Stimulated activated memory B cell treated with anti-CD40 and anti-IgM and Interleukin-4, amounts not matched to agents 10 μg/mL and 1 μg/mL and 100 μg/mL, for 72 hours (primary cell): Measurements from ENCODE around the gene DQX1.
"Not testable (repeated sequence)": the region's sequence is repeated elsewhere in the genome, so short reads cannot be mapped to it uniquely, and the experiment has no call there.

Experiments used
- ATAC-seq: fragments of 150-1000 bp; cut with Tn5 transposase; 2 replicates; pipeline ENCODE4 v1.10.0; 2021
- H3K27ac Mint-ChIP-seq: one replicate; pipeline ENCODE4 v1.8.0; 2022; ENCODE audit warnings: mild to moderate bottlenecking, mixed read lengths
- H3K27me3 Mint-ChIP-seq: one replicate; pipeline ENCODE4 v1.8.0; 2022; ENCODE audit warnings: mixed read lengths
- H3K36me3 Mint-ChIP-seq: one replicate; pipeline ENCODE4 v1.8.0; 2022; ENCODE audit warnings: mixed read lengths
- H3K4me1 Mint-ChIP-seq: one replicate; pipeline ENCODE4 v1.8.0; 2022; ENCODE audit warnings: mixed read lengths
- H3K4me3 Mint-ChIP-seq: one replicate; pipeline ENCODE4 v1.8.0; 2022; ENCODE audit warnings: mild to moderate bottlenecking, moderate library complexity, mixed read lengths
- H3K9me3 Mint-ChIP-seq: one replicate; pipeline ENCODE4 v1.8.0; 2022; ENCODE audit warnings: mixed read lengths

Gene DQX1

GRCh38 chr2:74525717-74526648, at the start of gene DQX1:
DQX1 (minus strand) TSS chr2:74526231; CDS start chr2:74525729, 502 bp downstream.
- ATAC-seq: peak; percentile 17
- Mint-ChIP-seq H3K27ac (peak within 1 kb of the TSS; percentile 71), H3K36me3 (peaks cover 46% of the 10 kb centered on the region), H3K4me3 (peak within 1 kb of the TSS; percentile 11), H3K4me1 (peaks cover 36% of the 10 kb centered on the region), H3K27me3 (no peaks in the 10 kb centered on the region), H3K9me3 (no peaks in the 10 kb centered on the region)

GRCh38 chr2:74575320-74575719, 49.3 kb upstream of the DQX1 start:
- no peak for ATAC-seq
- no peak overlapping the region for H3K4me3 Mint-ChIP-seq
- no peak overlapping the region for H3K27ac Mint-ChIP-seq
- H3K9me3 Mint-ChIP-seq: no peaks in the 10 kb centered on the region
- no peaks in the 10 kb centered on the region for H3K27me3 Mint-ChIP-seq
- no peaks in the 10 kb centered on the region for H3K36me3 Mint-ChIP-seq
- peaks cover 34% of the 10 kb centered on the region for H3K4me1 Mint-ChIP-seq

GRCh38 chr2:74573747-74574562, 47.9 kb upstream of the DQX1 start:
- ATAC-seq: peak; percentile 69
- no peaks in the 10 kb centered on the region for H3K36me3 Mint-ChIP-seq
- H3K27me3 Mint-ChIP-seq: no peaks in the 10 kb centered on the region
- peak overlapping the region; percentile 57 for H3K4me3 Mint-ChIP-seq
- no peaks in the 10 kb centered on the region for H3K9me3 Mint-ChIP-seq
- peak overlapping the region; percentile 72 for H3K27ac Mint-ChIP-seq
- peaks cover 34% of the 10 kb centered on the region for H3K4me1 Mint-ChIP-seq

- Mint-ChIP-seq H3K27me3 (no peaks in the 10 kb centered on the region), H3K4me3 (no peak overlapping the region), H3K27ac (no peak overlapping the region), H3K36me3 (no peaks in the 10 kb centered on the region), H3K4me1 (peaks cover 28% of the 10 kb centered on the region), H3K9me3 (no peaks in the 10 kb centered on the region)
- no peak for ATAC-seq
Observed at GRCh38 chr2:74572178-74572925, 46.3 kb upstream of the DQX1 start.

- Mint-ChIP-seq H3K9me3 (no peaks in the 10 kb centered on the region), H3K27ac (no peak overlapping the region), H3K4me3 (no peak overlapping the region), H3K36me3 (no peaks in the 10 kb centered on the region), H3K27me3 (no peaks in the 10 kb centered on the region), H3K4me1 (peaks cover 24% of the 10 kb centered on the region)
- ATAC-seq: peak; percentile 96
Observed at GRCh38 chr2:74571058-74571457, 45.0 kb upstream of the DQX1 start.

GRCh38 chr2:74569686-74570085, 43.7 kb upstream of the DQX1 start:
- Mint-ChIP-seq H3K27ac (no peak overlapping the region), H3K9me3 (no peaks in the 10 kb centered on the region), H3K27me3 (no peaks in the 10 kb centered on the region), H3K4me1 (peaks cover 25% of the 10 kb centered on the region), H3K4me3 (no peak overlapping the region), H3K36me3 (no peaks in the 10 kb centered on the region)
- ATAC-seq: no peak

- no peak for ATAC-seq
- H3K9me3 Mint-ChIP-seq: no peaks in the 10 kb centered on the region
- H3K27ac Mint-ChIP-seq: no peak overlapping the region
- no peaks in the 10 kb centered on the region for H3K36me3 Mint-ChIP-seq
- H3K4me1 Mint-ChIP-seq: peaks cover 12% of the 10 kb centered on the region
- no peaks in the 10 kb centered on the region for H3K27me3 Mint-ChIP-seq
- H3K4me3 Mint-ChIP-seq: no peak overlapping the region
Observed at GRCh38 chr2:74567881-74568280, 41.9 kb upstream of the DQX1 start.

GRCh38 chr2:74566754-74567085, 40.7 kb upstream of the DQX1 start:
- H3K4me1 Mint-ChIP-seq: peaks cover 12% of the 10 kb centered on the region
- H3K4me3 Mint-ChIP-seq: no peak overlapping the region
- no peaks in the 10 kb centered on the region for H3K36me3 Mint-ChIP-seq
- H3K9me3 Mint-ChIP-seq: no peaks in the 10 kb centered on the region
- H3K27ac Mint-ChIP-seq: no peak overlapping the region
- H3K27me3 Mint-ChIP-seq: no peaks in the 10 kb centered on the region
- no peak for ATAC-seq

GRCh38 chr2:74566076-74566753, 40.2 kb upstream of the DQX1 start:
- Mint-ChIP-seq H3K27me3 (no peaks in the 10 kb centered on the region), H3K9me3 (no peaks in the 10 kb centered on the region), H3K4me1 (peaks cover 12% of the 10 kb centered on the region), H3K4me3 (no peak overlapping the region), H3K27ac (no peak overlapping the region), H3K36me3 (no peaks in the 10 kb centered on the region)
- ATAC-seq: no peak

- no peaks in the 10 kb centered on the region for H3K27me3 Mint-ChIP-seq
- H3K27ac Mint-ChIP-seq: no peak overlapping the region
- H3K4me3 Mint-ChIP-seq: no peak overlapping the region
- no peak for ATAC-seq
- peaks cover 12% of the 10 kb centered on the region for H3K4me1 Mint-ChIP-seq
- no peaks in the 10 kb centered on the region for H3K9me3 Mint-ChIP-seq
- no peaks in the 10 kb centered on the region for H3K36me3 Mint-ChIP-seq
Observed at GRCh38 chr2:74564222-74564621, 38.2 kb upstream of the DQX1 start.

- Mint-ChIP-seq H3K36me3 (peaks cover 2% of the 10 kb centered on the region), H3K4me1 (peaks cover 12% of the 10 kb centered on the region), H3K27ac (no peak overlapping the region), H3K4me3 (no peak overlapping the region), H3K9me3 (no peaks in the 10 kb centered on the region), H3K27me3 (no peaks in the 10 kb centered on the region)
- ATAC-seq: no peak
Observed at GRCh38 chr2:74562126-74562775, 36.2 kb upstream of the DQX1 start.

GRCh38 chr2:74561022-74561421, 35.0 kb upstream of the DQX1 start:
- not testable (repeated sequence) for ATAC-seq, H3K27ac Mint-ChIP-seq, H3K4me3 Mint-ChIP-seq, H3K27me3 Mint-ChIP-seq, H3K36me3 Mint-ChIP-seq, H3K9me3 Mint-ChIP-seq
- peaks cover 12% of the 10 kb centered on the region for H3K4me1 Mint-ChIP-seq

- Mint-ChIP-seq H3K27ac (no peak overlapping the region), H3K36me3 (peaks cover 8% of the 10 kb centered on the region), H3K9me3 (no peaks in the 10 kb centered on the region), H3K4me3 (no peak overlapping the region), H3K27me3 (no peaks in the 10 kb centered on the region), H3K4me1 (peaks cover 12% of the 10 kb centered on the region)
- no peak for ATAC-seq
Observed at GRCh38 chr2:74560591-74560990, 34.6 kb upstream of the DQX1 start.

GRCh38 chr2:74559912-74560311, 33.9 kb upstream of the DQX1 start:
- Mint-ChIP-seq H3K4me3 (no peak overlapping the region), H3K36me3 (peaks cover 8% of the 10 kb centered on the region), H3K27ac (no peak overlapping the region), H3K9me3 (no peaks in the 10 kb centered on the region), H3K27me3 (no peaks in the 10 kb centered on the region), H3K4me1 (peaks cover 17% of the 10 kb centered on the region)
- no peak for ATAC-seq
